NCI-H2196 (cell line): Measurements from ENCODE around the gene FAM163B.

ENCODE experiments used
- DNase-seq: peaks from one replicate; lab custom pipeline; 2025; ENCODE audit not compliant: unreplicated experiment; lab: John Stamatoyannopoulos, UW

FAM163B gene

DNA sequence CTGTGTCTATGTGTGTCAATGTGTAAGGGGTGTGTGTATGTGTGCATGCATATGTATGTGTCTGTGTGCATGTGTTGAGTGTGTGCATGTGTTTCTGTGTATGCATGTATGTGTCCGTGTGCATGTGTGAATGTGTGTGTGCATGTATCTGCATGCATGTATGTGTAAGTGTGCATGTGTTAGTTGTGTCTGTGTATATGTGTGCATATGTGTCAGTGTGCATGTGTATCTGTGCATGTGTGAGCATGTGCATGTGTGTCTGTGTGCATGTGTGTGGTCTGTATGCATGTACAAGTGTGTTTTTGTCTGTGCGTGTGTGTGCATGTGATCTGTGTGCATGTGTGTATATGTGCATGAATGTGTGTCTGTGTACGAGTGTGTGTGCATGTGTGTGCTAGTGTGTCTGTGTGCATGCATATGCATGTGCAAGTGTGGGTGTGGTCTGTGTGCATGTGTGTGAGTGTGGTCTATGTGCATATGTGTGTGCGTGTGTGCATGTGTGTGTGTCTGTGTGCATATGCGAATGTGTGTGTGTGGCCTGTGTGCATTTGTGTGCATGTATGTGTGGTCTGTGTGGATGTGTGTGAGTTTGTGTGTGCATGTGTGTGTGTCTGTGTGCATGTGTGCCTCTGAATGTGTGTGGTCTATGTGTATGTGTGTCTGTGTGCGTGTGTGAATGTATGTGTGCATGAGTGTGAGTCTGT, 9.6 kb downstream of the FAM163B start:
- DNase-seq, result no peak

DNA sequence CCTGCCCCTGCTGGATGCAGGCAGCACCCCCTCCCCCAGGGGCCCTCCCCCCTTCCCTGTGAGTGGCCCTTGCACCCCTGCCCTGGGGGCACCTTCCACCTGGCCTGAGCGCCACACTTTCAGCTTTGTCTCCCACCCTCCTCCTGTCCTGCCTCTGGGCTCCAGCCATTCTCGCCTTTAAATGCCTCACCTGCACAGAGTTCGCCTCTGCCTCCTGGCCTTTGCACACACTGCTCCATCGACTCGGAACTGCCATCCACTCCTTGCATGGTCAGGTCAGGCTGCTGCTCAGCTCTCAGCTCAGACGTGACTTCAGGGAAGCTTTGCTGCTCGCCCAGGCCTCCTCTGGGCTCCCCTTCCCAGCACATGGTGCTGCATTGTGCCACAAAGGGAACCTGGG, 10.2 kb downstream of the FAM163B start:
- DNase-seq, result no peak

DNA sequence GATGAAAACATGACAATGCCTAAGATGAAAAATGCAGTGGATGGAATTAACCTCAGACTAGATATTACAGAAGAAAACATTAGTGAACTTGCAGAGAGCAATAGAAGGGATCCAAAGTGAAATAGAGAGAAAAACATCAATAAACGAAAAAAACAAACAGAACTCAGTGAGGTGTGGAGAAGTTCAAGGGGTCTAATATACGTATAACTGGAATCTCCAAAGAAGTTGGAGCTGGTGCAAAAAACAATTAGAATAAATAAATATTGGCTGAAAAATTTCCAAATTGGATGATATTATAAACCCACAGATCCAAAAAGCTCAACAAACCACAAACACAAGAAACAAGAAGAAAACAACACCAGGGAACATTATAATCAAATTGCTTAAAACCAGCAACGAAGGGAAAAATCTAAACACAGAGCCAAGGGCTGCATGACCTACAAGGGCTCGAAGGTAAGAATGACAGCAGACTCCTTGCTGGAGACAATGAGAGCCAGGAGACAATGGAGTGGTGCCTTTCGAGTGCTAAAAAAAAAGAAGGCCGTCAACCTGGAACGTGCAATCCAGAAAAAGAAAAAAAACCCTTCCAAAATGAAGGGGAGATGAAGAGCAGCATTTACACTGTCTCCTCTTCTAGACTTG, 11.8 kb downstream of the FAM163B start:
- peak; percentile 25 for DNase-seq

DNA sequence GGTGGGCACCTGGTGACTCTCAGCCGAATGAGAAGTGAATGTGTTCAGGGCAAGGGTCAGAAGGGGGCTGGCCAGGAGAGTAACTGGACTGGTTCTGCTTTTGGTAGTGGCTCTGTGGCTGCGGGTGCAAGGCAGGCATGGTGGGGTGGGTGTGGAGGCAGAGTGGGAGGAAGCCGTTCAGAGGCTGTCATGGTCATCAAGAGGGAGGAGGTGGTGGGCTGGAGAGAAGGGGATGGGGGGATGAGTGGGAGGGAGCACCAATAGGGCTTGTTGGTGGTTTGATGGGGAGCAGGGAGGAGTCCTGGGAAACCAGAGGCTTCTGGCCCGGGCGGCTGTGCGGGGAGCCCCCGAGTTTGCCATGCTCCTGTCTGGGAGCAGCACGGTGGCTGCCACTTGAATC, 13.3 kb downstream of the FAM163B start:
- DNase-seq, result no peak

DNA sequence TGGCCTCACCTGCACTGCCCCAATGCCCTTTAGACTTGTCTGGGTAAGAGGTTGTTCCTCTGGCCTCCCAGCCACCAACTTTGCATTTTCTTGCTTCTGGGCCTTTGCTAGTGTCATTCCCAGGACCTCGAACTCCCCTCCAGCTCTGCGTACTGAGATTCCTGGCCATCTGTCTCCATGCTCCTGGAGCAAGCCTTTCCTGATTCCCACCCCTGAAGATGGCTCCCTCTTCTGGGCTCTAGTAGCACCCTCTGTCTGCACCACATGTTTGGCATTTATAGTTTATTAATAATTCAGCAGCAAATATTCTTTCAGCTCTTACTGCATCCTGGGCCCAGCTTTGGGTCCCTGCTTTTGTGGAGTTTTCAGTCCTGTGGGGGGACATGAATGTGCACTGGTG, 14.9 kb downstream of the FAM163B start:
- DNase-seq, result no peak

DNA sequence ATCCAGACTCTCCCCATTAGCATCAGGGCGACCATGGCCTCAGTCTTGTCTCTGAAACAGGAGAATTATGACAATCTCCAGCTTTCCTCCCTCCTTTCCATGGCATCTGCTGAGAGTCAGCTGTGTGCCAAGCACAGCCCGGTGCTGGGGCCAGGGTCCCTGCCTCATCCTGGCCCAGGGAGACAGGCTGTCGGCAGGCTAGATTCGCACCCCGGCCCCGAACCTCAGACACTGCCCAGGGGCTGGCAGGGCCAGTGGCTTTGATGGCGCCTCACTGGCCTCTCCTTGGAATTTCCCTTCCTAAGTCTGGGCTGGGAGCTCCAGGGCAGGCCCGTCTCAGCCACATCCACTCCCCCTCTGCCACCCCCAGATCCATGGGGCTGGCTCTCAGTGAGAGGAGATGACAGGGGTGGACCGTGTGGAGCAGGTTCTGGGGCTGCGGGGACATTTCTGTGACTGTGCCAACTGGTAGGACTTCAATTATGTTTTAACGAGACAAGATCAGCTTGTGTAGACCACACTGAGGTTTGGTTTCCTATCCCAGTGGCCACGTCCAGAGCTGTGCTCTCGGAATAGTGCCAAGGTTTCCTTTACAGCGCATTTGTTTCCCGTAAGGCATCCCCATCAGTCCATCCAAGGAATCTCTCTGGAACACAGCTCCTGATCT, 15.5 kb downstream of the FAM163B start:
- DNase-seq, result no peak

DNA sequence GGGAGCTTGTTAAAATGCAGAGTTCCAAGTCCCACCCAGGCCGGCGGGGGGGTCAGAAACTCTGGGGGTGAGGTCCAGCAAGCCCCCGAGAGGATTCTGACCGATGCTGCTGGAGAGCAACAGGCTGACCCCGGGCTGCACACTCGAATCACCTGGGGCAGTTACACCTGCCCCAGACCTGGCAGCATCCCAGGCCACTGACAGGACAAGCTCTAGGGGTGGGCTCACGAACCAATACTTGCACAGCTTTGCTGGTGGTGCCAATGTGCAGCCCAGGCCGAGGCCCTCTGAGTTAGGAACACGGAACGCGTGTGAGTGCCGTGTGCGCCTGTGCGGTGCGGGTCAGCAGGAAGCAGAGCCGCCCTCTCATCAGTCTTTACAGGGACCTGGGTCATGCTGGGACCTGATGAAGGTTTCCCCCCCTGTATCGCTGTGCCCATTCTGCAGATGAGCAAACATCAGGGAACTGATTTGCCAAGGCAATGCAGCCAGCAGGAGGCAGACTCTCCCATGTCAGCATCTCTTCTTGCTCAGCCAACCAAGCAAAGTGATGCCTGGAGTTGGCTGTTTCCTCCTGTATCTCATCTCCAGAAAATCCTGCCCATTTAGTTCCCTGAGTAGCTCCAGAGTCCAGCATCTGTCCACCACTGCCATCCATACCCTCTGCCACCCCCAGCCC, 16.3 kb downstream of the FAM163B start:
- no peak for DNase-seq

DNA sequence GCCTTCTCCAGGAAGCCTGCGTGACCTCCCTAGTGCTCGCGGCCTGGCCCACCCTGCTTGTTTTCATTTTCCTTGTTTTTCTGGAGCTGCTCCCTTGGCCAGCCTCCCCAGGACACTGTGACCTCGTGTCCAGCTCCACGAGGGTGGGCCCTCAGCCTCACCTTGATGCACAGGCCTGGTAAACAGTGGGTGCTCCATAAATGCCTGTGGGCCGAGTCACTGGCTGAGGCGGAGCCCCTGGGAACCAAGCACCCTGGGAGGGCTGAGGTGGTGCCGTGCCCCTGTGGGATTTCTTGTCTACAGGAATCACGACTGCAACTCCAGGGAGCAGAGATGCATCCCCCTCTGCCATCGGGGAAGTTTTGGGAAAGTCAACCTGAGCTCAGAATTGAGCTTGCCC, 17.2 kb downstream of the FAM163B start:
- DNase-seq, result no peak

DNA sequence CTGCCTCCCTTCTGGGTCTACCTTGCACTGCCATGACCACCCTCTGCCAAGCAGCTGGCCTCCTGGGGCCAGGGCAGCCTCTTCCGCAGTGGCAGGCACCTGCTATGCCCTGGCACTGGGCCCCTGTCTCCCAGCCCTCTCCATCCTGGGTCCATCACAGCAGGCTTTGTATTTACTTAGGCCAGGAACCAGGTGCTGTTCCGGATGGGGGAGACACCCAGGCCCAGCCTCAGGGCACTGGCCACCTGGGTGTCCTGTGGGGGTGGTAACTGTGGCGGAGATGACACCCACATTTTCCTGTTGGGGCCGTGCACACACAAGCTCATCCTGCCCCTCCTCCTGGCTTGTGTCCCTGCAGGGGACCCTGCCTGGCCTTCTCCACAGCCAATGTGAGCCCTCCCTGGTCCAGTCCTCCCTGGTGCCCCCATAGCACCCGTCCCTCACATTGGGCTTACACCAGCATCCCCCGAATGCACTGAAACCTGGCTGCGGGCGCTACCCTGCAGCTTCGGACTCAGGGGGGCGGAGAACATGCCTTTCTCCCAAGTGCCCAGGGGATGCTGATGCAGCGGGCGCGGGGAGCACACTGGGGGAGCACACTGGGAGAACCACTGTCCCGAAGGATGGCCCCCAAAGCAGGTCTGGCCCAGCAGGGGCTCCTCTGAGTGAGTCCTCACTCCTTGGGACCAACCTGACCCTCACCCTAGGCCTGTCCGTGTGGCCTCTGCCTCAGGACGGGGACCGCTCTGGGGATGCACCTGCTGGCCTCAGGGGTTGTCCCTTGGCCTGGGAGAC, 17.9 kb downstream of the FAM163B start:
- DNase-seq, result peak; percentile 88

DNA sequence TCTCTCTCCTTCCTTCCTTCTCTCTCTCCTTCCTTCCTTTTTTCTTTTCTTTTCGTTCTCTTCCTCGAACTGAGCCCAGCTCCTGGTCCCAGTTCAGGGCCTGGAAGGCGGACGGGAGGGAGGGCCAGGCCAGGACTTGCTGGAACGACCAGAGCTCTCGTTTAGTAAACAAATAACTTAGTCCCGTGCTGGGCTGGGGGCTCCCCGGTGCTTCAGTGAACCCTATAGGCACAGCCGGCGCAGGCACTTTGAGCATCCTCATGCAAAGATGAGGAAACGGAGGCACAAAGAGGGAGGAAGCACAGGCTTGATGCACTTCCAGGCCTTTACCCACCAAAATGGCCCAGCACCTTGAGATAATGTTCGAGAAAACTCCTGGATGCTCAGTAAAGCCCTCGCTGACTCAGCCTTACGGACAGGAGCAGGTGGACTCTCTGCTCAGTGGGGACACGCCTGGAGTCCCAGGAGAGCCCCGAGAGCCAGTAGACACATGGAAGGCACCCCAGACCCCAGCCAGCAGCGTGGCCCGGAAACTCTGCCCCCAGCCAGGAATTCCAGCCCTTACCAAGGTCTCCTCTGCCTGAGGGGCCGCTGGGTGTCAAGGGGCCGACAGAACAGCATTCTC, 18.8 kb downstream of the FAM163B start:
- DNase-seq, result no peak

DNA sequence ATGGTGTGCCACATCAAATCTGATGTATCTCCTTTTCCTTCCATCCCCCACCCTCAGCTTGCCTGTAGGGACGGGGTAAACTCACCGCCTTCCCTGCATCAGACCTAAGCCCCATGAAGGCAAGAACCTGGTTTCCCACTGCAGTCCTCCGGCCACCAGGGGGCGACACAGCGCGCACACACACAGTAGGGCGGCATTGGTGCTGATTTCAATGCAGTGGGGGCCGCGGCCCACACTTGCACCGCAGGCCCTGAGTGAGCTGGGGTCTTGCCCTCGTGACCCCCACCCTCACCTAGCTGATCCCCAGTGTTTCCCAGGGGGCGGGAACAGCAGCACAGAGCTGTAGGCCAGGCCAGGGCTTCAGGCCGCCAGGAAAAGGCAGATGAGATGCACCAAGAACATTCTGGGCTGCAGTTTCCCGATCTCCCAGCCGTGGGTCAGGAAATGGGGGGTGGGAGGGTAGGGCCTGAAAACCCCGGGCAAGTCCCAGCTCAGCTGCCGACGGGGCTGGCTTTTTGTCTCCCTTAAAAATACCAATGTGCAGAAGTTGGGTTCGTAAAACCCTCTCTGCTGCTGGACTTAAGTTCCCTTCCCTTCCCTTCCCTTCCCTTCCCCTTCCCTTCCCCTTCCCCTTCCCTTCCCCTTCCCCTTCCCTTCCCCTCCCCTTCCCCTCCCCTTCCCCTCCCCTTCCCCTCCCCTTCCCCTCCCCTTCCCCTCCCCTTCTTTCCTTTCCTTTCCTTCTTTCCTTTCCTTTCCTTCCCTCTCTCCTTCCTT, 19.5 kb downstream of the FAM163B start:
- DNase-seq, result no peak

DNA sequence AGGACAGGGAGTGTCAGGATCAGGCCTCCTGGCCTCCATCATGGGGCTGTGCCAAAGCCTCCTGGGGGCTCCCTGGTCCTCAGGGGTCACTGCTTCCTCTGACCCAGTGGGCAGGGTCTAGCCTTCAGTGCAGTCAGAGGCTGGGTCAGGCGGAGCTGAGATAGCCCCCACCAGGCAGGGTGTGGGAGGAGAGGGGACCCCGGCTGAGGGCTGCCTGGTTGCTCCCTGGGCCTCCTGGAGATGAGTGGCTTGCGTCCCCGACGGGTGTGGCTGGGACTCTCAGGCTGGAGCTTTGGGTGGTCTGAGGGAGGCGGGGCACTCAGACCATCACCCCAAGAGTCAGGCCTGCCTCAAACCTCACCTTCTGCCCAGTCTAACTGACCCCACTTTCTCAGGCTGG, 21.7 kb downstream of the FAM163B start:
- no peak for DNase-seq

DNA sequence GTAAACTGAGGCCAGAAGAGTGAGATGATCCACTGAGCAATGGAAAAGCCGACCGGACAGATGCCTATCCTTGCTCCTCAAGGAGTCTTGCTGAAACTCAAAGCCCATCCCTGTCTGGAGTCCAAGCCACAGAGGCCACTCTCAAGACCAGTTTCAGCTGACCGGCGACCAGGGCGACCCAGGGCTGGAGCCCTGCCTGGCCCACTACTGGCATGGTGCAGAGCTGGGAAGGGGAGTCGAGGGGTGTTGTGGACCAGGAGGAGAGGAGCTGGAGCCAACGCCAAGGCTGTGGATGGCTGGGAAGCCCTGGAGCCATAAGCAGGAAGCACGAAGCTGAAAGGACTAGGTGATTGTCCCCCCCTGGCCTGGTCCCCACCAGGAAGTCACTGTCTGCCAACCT, 22.1 kb downstream of the FAM163B start:
- DNase-seq, result no peak

DNA sequence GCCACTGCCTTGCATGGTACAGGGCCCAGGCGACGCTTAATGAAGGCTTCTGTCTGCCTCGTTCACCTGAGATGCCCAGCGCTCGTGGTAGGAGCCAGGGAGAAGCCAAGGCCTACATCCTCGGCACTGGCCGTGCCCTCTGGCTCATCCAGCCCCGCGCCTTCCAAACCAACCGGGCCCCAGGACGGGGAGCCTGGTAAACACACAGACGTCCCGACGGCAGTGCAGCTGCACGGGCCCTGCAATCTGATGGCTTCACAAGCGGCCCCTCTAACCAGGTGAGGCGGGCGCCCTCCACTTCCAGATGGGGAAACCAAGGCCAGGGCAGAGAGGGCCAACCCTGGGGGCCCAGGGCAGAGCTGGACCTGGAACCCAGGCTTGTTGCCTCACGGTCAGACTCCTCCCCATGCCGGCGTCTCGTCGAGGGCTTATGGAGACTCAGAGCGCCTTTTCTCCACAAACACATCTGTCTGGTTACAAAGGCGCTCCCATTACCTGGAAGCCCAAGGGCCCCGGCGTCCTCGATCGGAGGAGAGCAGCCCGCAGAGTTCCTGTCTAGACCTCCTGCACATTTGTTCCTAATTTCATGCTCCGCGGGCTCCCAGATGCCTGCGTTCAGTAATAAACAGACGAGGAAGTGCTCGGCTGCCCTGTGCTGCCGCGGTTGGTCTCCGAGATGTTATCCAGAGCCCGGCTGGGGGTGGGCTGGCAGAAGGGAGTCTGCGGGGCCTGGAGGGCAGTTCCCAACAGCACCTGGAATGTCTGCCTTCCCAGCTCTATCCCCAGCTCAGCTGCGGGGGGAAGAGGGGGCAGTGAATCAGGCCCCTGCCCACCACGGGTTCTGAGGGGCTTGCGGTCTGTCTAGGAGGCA, 23.5 kb downstream of the FAM163B start:
- no peak for DNase-seq

DNA sequence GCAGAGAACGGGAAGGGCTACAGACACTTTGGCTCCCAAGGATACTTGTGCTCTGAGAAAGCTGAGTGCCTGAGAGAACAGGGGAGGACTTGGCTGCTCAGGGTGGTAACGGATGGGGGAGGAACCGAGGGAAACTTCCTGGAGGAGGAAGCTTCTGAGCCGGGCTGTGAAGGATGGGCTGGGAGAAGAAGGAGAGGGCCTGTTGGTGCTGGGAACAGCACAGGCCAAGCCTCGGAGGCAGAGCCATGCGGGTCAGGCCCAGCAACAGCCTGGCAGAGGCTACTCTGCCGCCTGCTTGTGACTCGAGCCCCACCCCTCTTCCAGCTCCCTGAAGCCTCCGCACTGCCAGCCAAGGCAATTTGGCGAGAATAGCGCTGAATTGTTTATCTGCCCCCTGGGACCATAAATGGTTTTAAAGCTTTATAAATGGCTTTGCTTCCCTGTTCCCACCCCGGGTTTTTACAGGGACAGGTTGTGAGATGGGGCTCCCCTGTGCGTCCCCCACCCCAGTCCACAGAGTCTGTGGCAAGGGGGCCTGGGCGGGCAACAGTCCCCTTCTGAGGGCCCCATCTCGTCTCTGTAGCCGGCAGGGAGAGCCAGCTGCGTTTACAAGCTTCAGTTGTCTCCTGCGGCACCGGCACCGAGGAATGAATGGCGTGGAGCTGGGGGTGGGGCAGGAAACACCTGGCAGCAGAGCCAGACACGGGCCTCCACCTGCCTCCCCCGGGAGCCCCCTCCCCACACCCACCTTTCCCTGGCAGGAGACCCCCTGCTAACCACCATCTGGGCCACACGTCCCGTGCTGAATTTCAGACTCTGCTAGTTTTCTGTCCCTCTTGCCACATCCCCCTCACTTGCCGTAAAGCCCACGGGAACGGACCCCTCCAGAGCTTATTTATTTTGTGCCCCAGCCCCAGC, 24.4 kb downstream of the FAM163B start:
- peak; percentile 61 for DNase-seq

DNA sequence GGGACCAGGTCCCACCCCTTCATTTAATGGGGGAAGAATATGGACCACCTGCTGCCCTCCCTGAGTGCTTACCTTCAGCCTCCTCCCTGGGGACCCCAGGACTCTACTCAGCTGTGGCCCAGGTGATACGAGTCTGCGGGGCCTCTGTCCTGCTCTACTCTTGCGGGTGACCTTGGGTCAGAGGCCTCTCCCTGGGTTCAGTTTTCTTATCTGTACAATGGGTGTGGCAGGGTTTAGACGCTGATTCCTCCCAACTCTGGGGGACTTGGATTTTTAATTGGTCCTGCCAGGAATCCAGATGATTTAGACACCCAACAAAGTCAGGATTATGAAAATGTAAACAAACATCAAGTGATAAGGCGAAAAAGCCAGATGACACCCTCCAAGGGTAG, 25.0 kb downstream of the FAM163B start:
- no peak for DNase-seq

DNA sequence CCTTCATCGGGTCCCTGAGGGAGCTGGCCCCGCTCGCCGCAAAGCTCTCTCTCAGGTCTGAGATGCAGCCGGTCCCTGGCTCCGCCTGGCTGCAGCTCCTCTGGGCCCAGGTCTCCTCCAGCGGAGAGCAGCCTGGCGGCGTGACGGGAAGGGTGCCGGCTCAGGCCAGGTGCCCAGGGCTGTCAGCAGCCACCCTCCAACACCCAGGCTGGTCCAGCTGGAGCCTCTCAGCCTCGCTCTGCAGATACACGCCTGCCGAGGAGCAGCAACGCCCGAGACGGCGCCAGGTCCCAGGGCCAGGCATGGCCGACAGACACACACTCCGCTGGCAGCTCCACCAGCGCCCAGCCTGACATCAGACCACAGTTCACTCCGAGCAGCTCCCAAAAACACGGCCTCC, 25.6 kb downstream of the FAM163B start:
- DNase-seq, result peak; percentile 35

DNA sequence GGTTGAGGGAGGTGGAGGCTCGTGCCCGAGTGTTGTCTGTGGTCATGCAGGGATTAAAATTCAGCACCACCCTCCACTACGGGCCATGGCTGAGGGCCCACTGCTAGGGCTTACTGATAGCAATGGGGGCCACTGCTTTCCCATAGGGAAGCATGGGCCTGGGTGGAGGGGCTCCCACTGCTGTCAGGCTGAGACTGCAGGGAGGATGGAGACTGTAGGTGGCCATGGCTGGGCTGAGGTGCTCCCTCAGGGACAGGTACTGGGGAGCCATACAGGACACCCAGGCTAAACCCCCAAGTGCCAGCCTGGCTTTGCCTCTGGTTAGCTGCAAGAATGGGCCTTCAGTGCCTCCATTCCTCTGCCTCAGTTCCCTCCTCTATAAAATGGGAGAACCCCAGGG, 26.1 kb downstream of the FAM163B start:
- DNase-seq, result no peak
